Right ventricle myocardium superior (tissue), 1 donor: ENCODE data around the gene FOXRED2. TPM values are rescaled to one million over a fixed set of nuclear protein-coding genes. Genes with fewer than 3 reads are reported as not detected.
A peak's percentile ranks its signal among the peaks of the same experiment; 100 is the strongest.

Experiments used
- ATAC-seq: fragments of 200-7000 bp; cut with Tn5 transposase; one replicate; pipeline ENCODE4 v1.9.1; 2020; ENCODE audit warnings: mild to moderate bottlenecking; ENCODE audit not compliant: poor library complexity
- DNase-seq: peaks from one replicate; pipeline ENCODE4 v3.0.0-alpha.2; 2020
- intact Hi-C: fragments of 100-400 bp; cut with DNase I; formaldehyde crosslinking; loops from one replicate; pipeline ENCODE4 v1.11.2; 2022
- total RNA-seq: library from RNA; stranded (reverse); fragmentation: NEBNext Ultra II Directional; extraction: Animal tissue kit (Norgen Biotek cat#: 25700); gene quantifications from one replicate; pipeline ENCODE4 v1.2.1, GENCODE V29; 2021
- donor health status: DM: no; HTN: yes; CAD: no; lungs with severe emphysema.

Gene FOXRED2
- total RNA-seq, 1 donor from 2014 or later: 10.3 TPM

DNA sequence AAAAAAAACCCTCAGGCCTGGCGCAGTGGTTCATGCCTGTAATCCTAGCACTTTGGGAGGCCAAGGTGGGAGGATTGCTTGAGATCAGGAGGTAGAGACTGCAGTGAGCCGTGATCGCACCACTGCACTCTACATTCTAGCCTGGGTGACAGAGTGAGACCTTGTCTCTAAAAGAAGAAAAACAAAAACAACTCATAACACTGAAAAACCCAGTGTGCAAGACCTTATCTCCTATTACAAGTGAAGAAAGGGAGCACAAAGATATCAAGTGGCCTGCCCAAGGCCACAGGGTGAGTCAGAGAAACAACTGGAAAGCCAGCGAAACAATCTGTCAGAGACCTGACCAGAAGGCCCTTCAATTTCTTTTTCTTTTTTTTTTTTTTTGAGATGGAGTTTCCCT, 27.9 kb downstream of the FOXRED2 start:
- ATAC-seq (no peak), DNase-seq (no peak)
- intact Hi-C loops: no loop called here

GRCh38 chr22:36475341-36475740, 31.5 kb downstream of the FOXRED2 start:
- intact Hi-C loops: no loop called here
- no peak for DNase-seq
- no peak for ATAC-seq

DNA sequence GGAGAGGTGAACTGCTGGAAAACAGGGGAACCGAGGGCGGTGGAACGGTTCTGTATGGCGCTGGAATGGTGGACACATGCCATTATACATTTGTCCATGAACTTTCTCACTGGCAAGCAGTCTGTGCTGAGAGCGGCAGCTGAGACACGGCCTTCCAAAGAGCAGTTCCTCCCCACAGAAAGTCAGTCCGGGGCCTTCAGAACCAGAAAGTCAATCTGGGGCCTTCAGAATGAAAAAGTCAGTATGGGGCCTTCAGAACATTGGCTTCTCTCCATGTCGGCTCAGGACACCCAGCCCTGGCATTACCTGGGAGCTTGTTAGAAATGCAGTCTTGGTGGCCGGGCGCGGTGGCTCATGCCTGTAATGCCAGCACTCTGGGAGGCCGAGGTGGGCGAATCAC, 34.2 kb downstream of the FOXRED2 start:
- intact Hi-C loops: loop anchor here (5.0 kb wide), 1 partner anchor 170 kb away; no protein-coding TSS in a partner anchor
- ATAC-seq (no peak), DNase-seq (no peak)

GRCh38 chr22:36471341-36471821, 35.5 kb downstream of the FOXRED2 start:
- DNase-seq (no peak), ATAC-seq (no peak)
- intact Hi-C loops: loop anchor here (5.0 kb wide), 1 partner anchor 169 kb away; no protein-coding TSS in a partner anchor

DNA sequence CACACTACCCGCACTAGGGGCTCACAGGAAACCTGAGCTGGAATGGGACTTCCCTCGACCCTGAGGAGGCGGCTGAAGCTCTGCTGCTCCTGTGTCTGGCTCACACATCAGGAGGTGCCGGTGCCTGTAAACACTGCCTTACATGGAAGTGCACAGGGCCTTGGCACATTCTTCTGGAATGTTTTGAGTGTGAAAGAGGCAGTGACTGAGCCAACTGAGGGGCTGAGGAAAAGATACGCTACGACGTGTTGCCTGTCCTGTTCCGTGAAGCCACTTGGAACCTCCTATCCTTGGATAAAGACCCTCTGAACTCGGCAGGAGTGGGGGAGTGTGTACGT, 35.9 kb downstream of the FOXRED2 start:
- no peak for DNase-seq
- intact Hi-C loops: loop anchor here (5.0 kb wide), 1 partner anchor 169 kb away; no protein-coding TSS in a partner anchor
- no peak for ATAC-seq

- DNase-seq (peak; percentile 87), ATAC-seq (peak; percentile 80)
- intact Hi-C loops: loop anchor here (5.0 kb wide), 1 partner anchor 168 kb away; no protein-coding TSS in a partner anchor
Observed at GRCh38 chr22:36470162-36470993, 36.5 kb downstream of the FOXRED2 start.

GRCh38 chr22:36469094-36469710, 37.6 kb downstream of the FOXRED2 start:
- peak; percentile 9 for ATAC-seq
- intact Hi-C loops: loop anchor here (5.0 kb wide), 2 partner anchors 82 to 147 kb away; partner anchors contain the start of gene MYH9
- DNase-seq: no peak

- ATAC-seq: peak; percentile 10
- no peak for DNase-seq
- intact Hi-C loops: loop anchor here (5.0 kb wide), 2 partner anchors 81 to 146 kb away; partner anchors contain the start of gene MYH9
Observed at GRCh38 chr22:36467946-36468345, 38.9 kb downstream of the FOXRED2 start.

DNA sequence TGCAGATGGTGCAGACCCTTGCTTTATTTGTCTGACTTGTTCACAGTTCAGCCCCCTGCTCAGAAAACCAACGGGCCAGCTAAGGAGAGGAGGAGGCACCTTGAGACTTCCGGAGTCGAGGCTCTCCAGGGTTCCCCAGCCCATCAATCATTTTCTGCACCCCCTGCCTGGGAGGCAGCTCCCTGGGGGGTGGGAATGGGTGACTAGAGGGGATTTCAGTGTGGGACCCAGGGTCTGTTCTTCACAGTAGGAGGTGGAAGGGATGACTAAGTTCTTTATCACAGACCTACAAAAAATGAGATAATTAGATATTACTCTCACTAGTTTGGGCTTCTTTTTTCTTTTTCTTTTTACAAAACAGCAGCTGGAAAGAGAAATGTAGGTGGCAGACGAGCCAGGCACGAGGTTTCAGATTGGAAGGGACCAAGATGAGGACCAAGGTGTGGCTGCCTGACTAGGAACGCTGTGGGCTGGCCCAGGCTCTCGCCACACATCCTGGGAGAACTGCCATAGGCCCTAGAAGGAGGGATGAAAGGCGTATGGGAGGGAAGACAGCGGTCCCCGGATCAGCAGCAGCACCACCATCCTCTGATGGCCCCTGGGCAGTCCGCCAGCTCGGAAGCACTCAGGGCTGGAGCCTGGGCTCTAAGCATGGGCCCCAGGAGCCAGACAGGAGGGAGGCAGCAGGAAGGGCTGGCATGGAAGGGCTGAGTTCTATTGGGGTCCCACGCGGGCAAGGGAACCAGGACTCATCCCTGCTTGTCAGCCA, 39.6 kb downstream of the FOXRED2 start:
- DNase-seq: peak; percentile 83
- intact Hi-C loops: loop anchor here (5.0 kb wide), 2 partner anchors 80 to 145 kb away; partner anchors contain the start of gene MYH9
- ATAC-seq: peak; percentile 51

DNA sequence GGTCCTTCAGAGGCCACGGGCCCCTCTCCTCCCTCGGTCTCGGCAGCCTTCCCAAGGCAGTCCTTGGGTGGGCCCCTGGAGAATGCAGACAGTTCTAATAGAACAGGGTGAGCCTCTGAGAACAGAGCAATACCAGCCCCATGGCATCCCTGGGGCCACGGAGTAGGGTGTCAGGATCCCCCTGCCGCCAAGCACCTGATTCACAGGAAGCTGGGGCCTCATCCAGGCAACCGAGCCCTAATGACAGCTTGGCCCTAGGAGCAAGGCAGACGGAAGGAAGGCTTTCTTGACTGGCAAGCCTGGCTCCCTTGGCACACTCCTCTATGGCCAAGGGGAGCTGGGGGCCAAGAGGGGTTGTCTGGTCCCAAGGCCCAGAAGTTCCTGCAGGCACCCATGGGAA, 40.6 kb downstream of the FOXRED2 start:
- DNase-seq (no peak), ATAC-seq (no peak)
- intact Hi-C loops: loop anchor here (5.0 kb wide), 2 partner anchors 79 to 144 kb away; partner anchors contain the start of gene MYH9

- DNase-seq: peak; percentile 81
- peak; percentile 61 for ATAC-seq
- intact Hi-C loops: loop anchor here (5.0 kb wide), 2 partner anchors 78 to 143 kb away; partner anchors contain the start of gene MYH9
Observed at GRCh38 chr22:36465232-36466021, 41.4 kb downstream of the FOXRED2 start.

DNA sequence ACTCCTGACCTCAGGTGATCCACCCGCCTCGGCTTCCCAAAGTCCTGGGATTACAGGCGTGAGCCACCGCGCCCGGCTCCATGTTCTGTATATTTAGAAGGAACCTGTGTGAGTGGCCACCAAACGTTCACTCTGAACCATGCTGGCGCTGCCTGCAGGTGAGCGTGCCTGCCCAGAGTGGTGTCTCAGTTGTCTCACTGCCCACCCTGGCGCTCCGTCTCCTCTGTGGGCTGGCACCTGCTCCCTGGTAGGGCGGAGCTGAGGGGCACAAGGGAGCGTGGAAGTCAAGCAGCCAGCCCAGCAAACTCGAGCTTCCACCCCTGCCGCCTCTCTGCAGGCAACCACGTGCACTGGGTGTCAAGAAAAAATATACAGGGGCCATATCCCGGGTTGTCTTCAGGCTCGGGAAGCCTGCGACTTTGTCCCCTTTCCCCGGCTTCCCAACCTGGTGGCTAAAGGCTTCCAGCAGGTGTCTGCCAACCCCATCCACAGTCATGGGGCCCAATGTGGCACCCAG, 42.1 kb downstream of the FOXRED2 start:
- DNase-seq: no peak
- intact Hi-C loops: loop anchor here (5.0 kb wide), 2 partner anchors 77 to 142 kb away; partner anchors contain the start of gene MYH9
- ATAC-seq: no peak

DNA sequence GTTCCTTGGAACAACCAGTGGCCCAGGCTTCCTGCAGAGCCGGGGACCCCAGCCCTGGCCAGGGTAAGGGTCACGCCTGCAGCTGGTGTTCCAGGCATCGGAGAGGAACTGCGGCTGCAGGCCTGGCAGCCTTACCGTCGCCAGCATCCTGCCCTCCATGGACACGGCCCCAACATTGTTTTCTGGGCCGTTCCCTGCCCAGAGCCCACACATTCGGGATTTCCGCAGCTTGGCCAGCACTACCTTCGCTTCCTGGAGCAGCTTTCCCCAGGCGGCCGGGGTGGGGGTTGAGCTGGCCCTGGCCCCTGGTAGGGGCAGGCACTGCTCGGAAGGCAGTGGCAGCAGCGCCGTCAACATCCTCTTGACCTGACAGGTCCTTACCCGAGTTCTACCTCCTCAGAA, 43.1 kb downstream of the FOXRED2 start:
- intact Hi-C loops: no loop called here
- DNase-seq (peak; percentile 77), ATAC-seq (no peak)

DNA sequence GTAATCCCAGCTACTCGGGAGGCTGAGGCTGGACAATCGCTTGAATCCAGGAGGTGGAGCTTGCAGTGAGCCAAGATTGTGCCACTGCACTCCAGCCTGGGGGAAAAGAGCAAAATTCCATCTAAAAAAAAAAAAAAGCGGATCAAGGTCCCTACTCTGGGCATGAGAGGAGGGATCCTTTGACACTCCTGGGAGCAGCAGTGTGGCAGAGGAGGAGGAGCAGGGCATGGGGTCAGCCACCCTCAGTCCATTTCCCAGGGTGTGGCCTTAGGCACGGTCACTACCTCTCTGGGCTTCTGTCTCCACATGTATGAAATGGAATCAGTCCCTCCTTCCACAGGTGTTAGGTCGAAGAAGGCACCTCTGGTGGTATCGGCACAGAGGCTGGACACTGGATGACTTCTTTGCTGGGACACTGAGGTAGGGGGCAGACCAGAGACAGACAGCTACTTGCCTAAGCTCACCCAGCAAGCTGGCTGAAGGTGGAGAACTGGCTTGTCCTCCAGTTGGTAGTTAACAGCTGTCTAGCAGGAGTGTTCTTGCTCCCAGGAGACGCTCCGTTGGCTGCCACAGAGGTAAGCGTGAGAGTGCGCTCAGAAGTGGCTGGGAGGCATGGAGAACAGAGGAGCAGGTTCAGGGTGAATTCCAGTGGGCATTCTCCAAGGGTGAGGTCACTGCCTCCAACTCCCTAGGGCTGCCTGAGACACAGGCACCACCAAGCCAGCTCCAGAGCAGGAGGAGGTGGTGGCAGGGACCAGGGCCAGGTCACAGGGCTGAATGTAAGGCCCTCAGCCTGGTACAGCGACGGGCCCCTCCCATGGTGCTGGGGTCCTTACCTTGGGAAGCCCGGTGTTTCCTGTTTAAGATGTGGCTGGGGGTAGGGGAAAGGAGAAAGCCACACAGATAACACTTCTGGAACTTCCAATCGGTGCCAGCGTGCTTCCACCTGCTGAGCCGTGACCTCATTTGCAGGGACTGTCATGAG, 44.9 kb downstream of the FOXRED2 start:
- DNase-seq (peak; percentile 52), ATAC-seq (peak; percentile 26)
- intact Hi-C loops: no loop called here

DNA sequence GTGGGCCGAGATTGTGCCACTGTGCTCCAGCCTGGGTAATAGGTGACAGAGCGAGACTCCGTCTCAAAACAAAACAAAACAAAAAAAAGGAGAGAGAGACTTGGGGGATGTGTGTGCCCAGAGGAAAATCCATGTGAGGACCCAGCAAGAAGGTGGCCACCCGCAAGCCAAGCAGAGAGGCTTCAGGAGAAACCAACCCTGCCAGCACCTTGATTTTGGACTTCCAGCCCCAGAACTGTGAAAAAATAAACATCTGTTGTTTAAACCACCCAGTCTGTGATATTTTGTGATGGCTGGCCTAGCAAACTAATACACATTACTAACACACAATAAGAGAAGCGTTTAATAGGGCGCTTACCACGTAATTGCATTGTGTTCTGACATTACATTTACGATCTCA, 46.6 kb downstream of the FOXRED2 start:
- intact Hi-C loops: no loop called here
- no peak for ATAC-seq
- DNase-seq: no peak

DNA sequence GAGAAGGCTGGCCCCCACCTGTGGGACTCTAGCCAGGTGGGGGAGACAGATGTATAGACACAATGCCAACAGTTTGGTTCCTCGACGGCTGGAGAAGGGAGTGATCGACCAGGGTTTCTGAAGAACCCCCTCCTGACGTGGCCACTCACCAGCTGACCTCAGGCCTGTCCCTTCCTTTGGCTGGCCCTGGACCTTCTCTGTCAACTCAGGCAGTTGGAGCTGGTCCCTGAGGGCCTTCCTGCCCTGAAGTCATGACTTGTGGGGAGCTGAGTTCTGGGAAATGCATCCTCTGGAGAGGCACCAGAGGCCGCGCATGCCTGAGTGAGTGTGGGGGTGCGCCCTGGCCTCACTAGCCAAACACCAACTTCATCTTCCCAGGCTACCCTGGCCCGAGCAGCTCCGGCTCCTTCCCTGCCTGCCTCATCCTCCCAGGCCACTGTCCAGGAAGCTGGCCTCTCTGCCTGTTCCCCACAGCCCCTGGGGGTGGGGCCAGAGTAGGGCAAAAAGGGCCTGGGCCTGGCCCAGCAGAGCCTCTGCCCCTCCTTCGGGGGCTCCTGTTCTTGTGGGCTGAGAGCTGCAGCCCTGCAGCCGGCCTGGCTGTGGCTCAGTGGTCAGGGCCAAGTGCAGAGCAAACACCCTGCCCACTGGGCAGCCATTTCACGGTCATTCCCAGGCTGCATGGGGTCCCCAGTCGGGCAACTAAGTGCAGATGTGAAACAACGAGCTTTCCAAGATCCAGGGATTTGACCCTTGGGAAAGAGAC, 49.0 kb downstream of the FOXRED2 start:
- intact Hi-C loops: no loop called here
- peak; percentile 78 for DNase-seq
- peak; percentile 5 for ATAC-seq
